H1 (cell line): Measurements from ENCODE around the gene PKP3.

Source experiments
- CHD1 ChIP-seq: IDR thresholded peaks from 2 replicates; pipeline ENCODE4 v1.6.1; 2012; ENCODE audit warnings: low read depth, low read length, improper control_type of control experiment
- CREB1 ChIP-seq: IDR thresholded peaks from 2 replicates; pipeline ENCODE4 v1.6.1; 2012; ENCODE audit warnings: inconsistent platforms
- EP300 ChIP-seq, 2 experiments: IDR thresholded peaks; 1 replicate in 1 of 2; 2 replicates in 1 of 2; pipeline ENCODE4 v1.6.1; 2011 to 2012; ENCODE audit warnings: low read depth in 2 of 2, low read length in 2 of 2, mild to moderate bottlenecking in 2 of 2, borderline replicate concordance in 1 of 2, inconsistent platforms in 1 of 2, moderate library complexity in 1 of 2
- JUND ChIP-seq: IDR thresholded peaks from 2 replicates; pipeline ENCODE4 v1.6.1; 2011; ENCODE audit warnings: mild to moderate bottlenecking, improper control_type of control experiment, low read length
- KDM5A ChIP-seq: fragments of 200-600 bp; IDR thresholded peaks from 2 replicates; pipeline ENCODE4 v1.7.1; 2012; ENCODE audit warnings: mild to moderate bottlenecking, low read length, inconsistent platforms, mixed read lengths
- MAFK ChIP-seq: IDR thresholded peaks from 2 replicates; pipeline ENCODE4 v1.6.1; 2012; ENCODE audit warnings: low read depth, mild to moderate bottlenecking, improper control_type of control experiment, low read length
- NANOG ChIP-seq: IDR thresholded peaks from 2 replicates; pipeline ENCODE4 v1.6.1; 2011; ENCODE audit warnings: low read length, low read depth, mild to moderate bottlenecking, inconsistent platforms; ENCODE audit not compliant: insufficient read depth, poor library complexity, severe bottlenecking
- POLR2A ChIP-seq, 2 experiments: IDR thresholded peaks; 1 replicate in 1 of 2; 2 replicates in 1 of 2; pipeline ENCODE4 v1.6.1; 2011; ENCODE audit warnings: low read depth in 2 of 2, low read length in 2 of 2, mild to moderate bottlenecking in 2 of 2; ENCODE audit errors: control extremely low read depth in 1 of 2
- SAP30 ChIP-seq: fragments of 300-600 bp; sonication (generic); IDR thresholded peaks from 2 replicates; pipeline ENCODE4 v1.7.1; 2012; ENCODE audit warnings: low read length, moderate library complexity, mild to moderate bottlenecking, inconsistent platforms; ENCODE audit not compliant: insufficient read depth, insufficient replicate concordance
- SP1 ChIP-seq: IDR thresholded peaks from 2 replicates; pipeline ENCODE4 v1.6.1; 2011; ENCODE audit warnings: low read depth, low read length
- SP2 ChIP-seq: IDR thresholded peaks from 2 replicates; pipeline ENCODE4 v1.6.1; 2012; ENCODE audit warnings: mild to moderate bottlenecking, low read length, inconsistent platforms
- ZNF274 ChIP-seq: IDR thresholded peaks from 2 replicates; pipeline ENCODE4 v1.7.0; 2012; ENCODE audit warnings: low read length, borderline replicate concordance; ENCODE audit errors: extremely low read depth
- TF ChIP-seq, protein P1 (sequence below), 3 experiments: IDR thresholded peaks; 1 replicate in 2 of 3; 2 replicates in 1 of 3; pipeline versions ENCODE4 v1.5.1 to v1.6.1; 2011; ENCODE audit warnings: low read length in 3 of 3, mild to moderate bottlenecking in 3 of 3, inconsistent platforms in 2 of 3, low read depth in 1 of 3, moderate library complexity in 1 of 3; ENCODE audit not compliant: insufficient read depth in 1 of 3; ENCODE audit errors: control extremely low read depth in 1 of 3
- TF ChIP-seq, protein P2 (sequence below): IDR thresholded peaks from 2 replicates; pipeline ENCODE4 v1.6.1; 2012; ENCODE audit warnings: low read length, inconsistent platforms

DNA sequence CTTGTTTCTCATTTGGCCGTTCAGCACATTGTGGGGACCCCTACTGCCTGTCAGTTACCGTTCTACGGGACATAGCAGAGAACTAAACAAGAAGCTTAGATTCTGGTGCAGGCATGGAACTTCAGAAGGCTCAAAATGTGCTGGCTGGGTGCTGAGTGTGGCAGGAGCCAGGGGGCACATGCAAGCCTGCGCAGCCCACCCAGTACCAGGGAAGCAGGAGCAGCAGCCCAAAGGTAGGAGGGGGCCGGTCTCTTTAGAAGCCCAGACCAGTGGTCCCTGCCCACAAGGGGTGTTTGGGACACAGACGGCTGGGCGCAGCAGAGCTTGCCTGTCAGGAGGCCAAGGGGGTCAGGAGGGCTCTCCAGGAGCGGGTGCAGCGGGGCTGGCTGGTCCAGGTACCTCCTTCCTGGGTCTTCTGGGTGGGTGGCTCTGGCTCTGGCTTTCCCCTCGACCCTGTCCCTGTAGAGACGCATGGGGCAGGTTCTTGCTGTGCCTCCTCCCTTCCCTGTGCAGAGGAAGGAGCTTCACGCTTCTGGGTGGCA is 58.3 kb downstream of the PKP3 start:
- TF ChIP-seq, protein P1, sequence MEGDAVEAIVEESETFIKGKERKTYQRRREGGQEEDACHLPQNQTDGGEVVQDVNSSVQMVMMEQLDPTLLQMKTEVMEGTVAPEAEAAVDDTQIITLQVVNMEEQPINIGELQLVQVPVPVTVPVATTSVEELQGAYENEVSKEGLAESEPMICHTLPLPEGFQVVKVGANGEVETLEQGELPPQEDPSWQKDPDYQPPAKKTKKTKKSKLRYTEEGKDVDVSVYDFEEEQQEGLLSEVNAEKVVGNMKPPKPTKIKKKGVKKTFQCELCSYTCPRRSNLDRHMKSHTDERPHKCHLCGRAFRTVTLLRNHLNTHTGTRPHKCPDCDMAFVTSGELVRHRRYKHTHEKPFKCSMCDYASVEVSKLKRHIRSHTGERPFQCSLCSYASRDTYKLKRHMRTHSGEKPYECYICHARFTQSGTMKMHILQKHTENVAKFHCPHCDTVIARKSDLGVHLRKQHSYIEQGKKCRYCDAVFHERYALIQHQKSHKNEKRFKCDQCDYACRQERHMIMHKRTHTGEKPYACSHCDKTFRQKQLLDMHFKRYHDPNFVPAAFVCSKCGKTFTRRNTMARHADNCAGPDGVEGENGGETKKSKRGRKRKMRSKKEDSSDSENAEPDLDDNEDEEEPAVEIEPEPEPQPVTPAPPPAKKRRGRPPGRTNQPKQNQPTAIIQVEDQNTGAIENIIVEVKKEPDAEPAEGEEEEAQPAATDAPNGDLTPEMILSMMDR (IDR thresholded peaks at IDR 0.05; ENCODE audit: control extremely low read depth in 1 of 3, insufficient read depth in 1 of 3, low read depth in 1 of 3, low read length in 3 of 3) = no peak
- TF ChIP-seq CREB1 = no peak
- TF ChIP-seq, protein P2, sequence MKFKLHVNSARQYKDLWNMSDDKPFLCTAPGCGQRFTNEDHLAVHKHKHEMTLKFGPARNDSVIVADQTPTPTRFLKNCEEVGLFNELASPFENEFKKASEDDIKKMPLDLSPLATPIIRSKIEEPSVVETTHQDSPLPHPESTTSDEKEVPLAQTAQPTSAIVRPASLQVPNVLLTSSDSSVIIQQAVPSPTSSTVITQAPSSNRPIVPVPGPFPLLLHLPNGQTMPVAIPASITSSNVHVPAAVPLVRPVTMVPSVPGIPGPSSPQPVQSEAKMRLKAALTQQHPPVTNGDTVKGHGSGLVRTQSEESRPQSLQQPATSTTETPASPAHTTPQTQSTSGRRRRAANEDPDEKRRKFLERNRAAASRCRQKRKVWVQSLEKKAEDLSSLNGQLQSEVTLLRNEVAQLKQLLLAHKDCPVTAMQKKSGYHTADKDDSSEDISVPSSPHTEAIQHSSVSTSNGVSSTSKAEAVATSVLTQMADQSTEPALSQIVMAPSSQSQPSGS = no peak
- no peak for TF ChIP-seq POLR2A (IDR thresholded peaks at IDR 0.05; ENCODE audit: control extremely low read depth in 1 of 2, low read depth in 2 of 2, low read length in 2 of 2)
- TF ChIP-seq CHD1 = no peak
- TF ChIP-seq SP2 = no peak
- no peak for TF ChIP-seq SAP30
- no peak for TF ChIP-seq SP1
- TF ChIP-seq EP300 (IDR thresholded peaks at IDR 0.05; ENCODE audit: borderline replicate concordance in 1 of 2, low read depth in 2 of 2, low read length in 2 of 2) = no peak
- TF ChIP-seq MAFK = no peak
- TF ChIP-seq NANOG = no peak
- TF ChIP-seq JUND = no peak
- TF ChIP-seq KDM5A = no peak
- TF ChIP-seq ZNF274 = no peak
